ENCODE data around the gene MGAT4A. TPM values are rescaled to one million over a fixed set of nuclear protein-coding genes. Genes with fewer than 3 reads are reported as not detected.
A peak's percentile ranks its signal among the peaks of the same experiment; 100 is the strongest.

The MGAT4A gene
- total and polyA plus RNA-seq, 3 experiments from 2014 or later = 65.2 to 211 (median 66.8) TPM

GRCh38 chr2:98706591-98706990 lies 24.3 kb downstream of the MGAT4A start:
- H3K27me3 ChIP-seq (ENCODE audit: insufficient read depth, low read length, poor library complexity, severe bottlenecking) = no peaks in the 10 kb centered on the region
- H3K27ac Mint-ChIP-seq = peak overlapping the region in 6 of 8 donors; percentile 21 to 87 (median 62)
- H3K36me3 ChIP-seq (ENCODE audit: insufficient read depth, low read length) = no peaks in the 10 kb centered on the region
- CTCF ChIA-PET = interaction anchor here (1.1 to 1.8 kb wide), 2 partner anchors 13 to 57 kb away, joined by 3 to 6 read pairs; no protein-coding TSS in a partner anchor
- H3K9me3 ChIP-seq (ENCODE audit: low read length) = no peaks in the 10 kb centered on the region
- peak overlapping the region in 3 of 7 donors; percentile 19 to 44 (median 39) for H3K4me3 Mint-ChIP-seq
- H3K9me3 Mint-ChIP-seq = no peaks in the 10 kb centered on the region
- peaks cover 82% of the 10 kb centered on the region for H3K4me1 ChIP-seq (ENCODE audit: insufficient read depth, low read length)
- POLR2A ChIA-PET = interaction anchor here (0.5 to 0.6 kb wide), 2 partner anchors 48 to 438 kb away, joined by 3 to 4 read pairs; no protein-coding TSS in a partner anchor
- DNase-seq = no peak
- H3K27ac ChIP-seq (ENCODE audit: low read depth, low read length) = no peak overlapping the region
- peaks cover 0 to 60% (median 4%) of the 10 kb centered on the region in 3 donors for H3K36me3 Mint-ChIP-seq
- no peaks in the 10 kb centered on the region for H3K27me3 Mint-ChIP-seq
- no peak overlapping the region for H3K4me3 ChIP-seq (ENCODE audit: low read length)
- H3K4me1 Mint-ChIP-seq = peaks cover 85 to 97% (median 96%) of the 10 kb centered on the region in 3 donors

- Mint-ChIP-seq H3K27ac (peak overlapping the region; percentile 26 to 97 (median 82)), H3K9me3 (no peaks in the 10 kb centered on the region), H3K4me1 (peaks cover 82 to 92% (median 92%) of the 10 kb centered on the region in 3 donors), H3K36me3 (peaks cover 0 to 61% (median 4%) of the 10 kb centered on the region in 3 donors), H3K27me3 (no peaks in the 10 kb centered on the region), H3K4me3 (peak overlapping the region in 3 of 7 donors; percentile 10 to 59 (median 37))
- Histone ChIP-seq H3K9me3 (ENCODE audit: low read length) (no peaks in the 10 kb centered on the region), H3K4me1 (ENCODE audit: insufficient read depth, low read length) (peaks cover 75% of the 10 kb centered on the region), H3K27ac (ENCODE audit: low read depth, low read length) (no peak overlapping the region), H3K4me3 (ENCODE audit: low read length) (no peak overlapping the region), H3K27me3 (ENCODE audit: insufficient read depth, low read length, poor library complexity, severe bottlenecking) (no peaks in the 10 kb centered on the region), H3K36me3 (ENCODE audit: insufficient read depth, low read length) (no peaks in the 10 kb centered on the region)
- ChIA-PET CTCF (interaction anchor here (0.9 to 2.4 kb wide), 4 partner anchors 13 to 56 kb away, joined by 3 to 8 read pairs (median 4); no protein-coding TSS in a partner anchor), POLR2A (no interaction called here)
- DNase-seq = no peak
These were observed 25.7 kb downstream of the MGAT4A start for GRCh38 chr2:98705333-98705617.

- Mint-ChIP-seq H3K27ac (peak overlapping the region; percentile 42 to 97 (median 86)), H3K4me3 (peak overlapping the region in 5 of 7 donors; percentile 7 to 59 (median 37)), H3K9me3 (no peaks in the 10 kb centered on the region), H3K27me3 (no peaks in the 10 kb centered on the region), H3K36me3 (peaks cover 0 to 60% (median 4%) of the 10 kb centered on the region in 3 donors), H3K4me1 (peaks cover 80 to 91% (median 90%) of the 10 kb centered on the region in 3 donors)
- POLR2A ChIA-PET = interaction anchor here (1.4 kb wide), 1 partner anchor 14 kb away, joined by 4 read pairs; no protein-coding TSS in a partner anchor
- Histone ChIP-seq H3K9me3 (ENCODE audit: low read length) (no peaks in the 10 kb centered on the region), H3K36me3 (ENCODE audit: insufficient read depth, low read length) (no peaks in the 10 kb centered on the region), H3K4me3 (ENCODE audit: low read length) (no peak overlapping the region), H3K27ac (ENCODE audit: low read depth, low read length) (no peak overlapping the region), H3K4me1 (ENCODE audit: insufficient read depth, low read length) (peaks cover 73% of the 10 kb centered on the region), H3K27me3 (ENCODE audit: insufficient read depth, low read length, poor library complexity, severe bottlenecking) (no peaks in the 10 kb centered on the region)
- CTCF ChIA-PET = interaction anchor here (0.7 to 2.4 kb wide), 5 partner anchors 12 to 56 kb away, joined by 3 to 8 read pairs (median 4); no protein-coding TSS in a partner anchor
- DNase-seq = no peak
These were observed 26.2 kb downstream of the MGAT4A start for GRCh38 chr2:98704499-98705332.

GRCh38 chr2:98703738-98704137 lies 27.2 kb downstream of the MGAT4A start:
- H3K4me3 ChIP-seq (ENCODE audit: low read length) = no peak overlapping the region
- no peaks in the 10 kb centered on the region for H3K36me3 ChIP-seq (ENCODE audit: insufficient read depth, low read length)
- H3K9me3 ChIP-seq (ENCODE audit: low read length) = no peaks in the 10 kb centered on the region
- H3K27me3 ChIP-seq (ENCODE audit: insufficient read depth, low read length, poor library complexity, severe bottlenecking) = no peaks in the 10 kb centered on the region
- H3K27ac ChIP-seq (ENCODE audit: low read depth, low read length) = no peak overlapping the region
- Mint-ChIP-seq H3K27me3 (no peaks in the 10 kb centered on the region), H3K36me3 (peaks cover 0 to 61% (median 6%) of the 10 kb centered on the region in 3 donors), H3K27ac (peak overlapping the region; percentile 35 to 96 (median 86)), H3K9me3 (no peaks in the 10 kb centered on the region), H3K4me1 (peaks cover 78 to 90% (median 90%) of the 10 kb centered on the region in 3 donors), H3K4me3 (peak overlapping the region in 5 of 7 donors; percentile 6 to 49 (median 41))
- DNase-seq = no peak
- peaks cover 72% of the 10 kb centered on the region for H3K4me1 ChIP-seq (ENCODE audit: insufficient read depth, low read length)
- POLR2A ChIA-PET = interaction anchor here (1.4 kb wide), 1 partner anchor 13 kb away, joined by 4 read pairs; no protein-coding TSS in a partner anchor
- CTCF ChIA-PET = interaction anchor here (2.4 kb wide), 1 partner anchor 55 kb away, joined by 8 read pairs; no protein-coding TSS in a partner anchor

GRCh38 chr2:98702858-98703620 lies 27.9 kb downstream of the MGAT4A start:
- H3K4me3 ChIP-seq (ENCODE audit: low read length) = no peak overlapping the region
- H3K9me3 ChIP-seq (ENCODE audit: low read length) = no peaks in the 10 kb centered on the region
- no peaks in the 10 kb centered on the region for H3K27me3 ChIP-seq (ENCODE audit: insufficient read depth, low read length, poor library complexity, severe bottlenecking)
- ChIA-PET POLR2A (no interaction called here), CTCF (no interaction called here)
- H3K36me3 Mint-ChIP-seq = peaks cover 0 to 62% (median 11%) of the 10 kb centered on the region in 3 donors
- H3K27ac Mint-ChIP-seq = peak overlapping the region; percentile 27 to 96 (median 88)
- H3K4me1 ChIP-seq (ENCODE audit: insufficient read depth, low read length) = peaks cover 69% of the 10 kb centered on the region
- no peak for DNase-seq
- no peaks in the 10 kb centered on the region for H3K36me3 ChIP-seq (ENCODE audit: insufficient read depth, low read length)
- peaks cover 76 to 90% (median 90%) of the 10 kb centered on the region in 3 donors for H3K4me1 Mint-ChIP-seq
- no peaks in the 10 kb centered on the region for H3K9me3 Mint-ChIP-seq
- H3K4me3 Mint-ChIP-seq = peak overlapping the region; percentile 4 to 59 (median 54)
- H3K27me3 Mint-ChIP-seq = no peaks in the 10 kb centered on the region
- no peak overlapping the region for H3K27ac ChIP-seq (ENCODE audit: low read depth, low read length)

GRCh38 chr2:98702127-98702802 lies 28.7 kb downstream of the MGAT4A start:
- ChIA-PET CTCF (no interaction called here), POLR2A (no interaction called here)
- Histone ChIP-seq H3K27ac (ENCODE audit: low read depth, low read length) (no peak overlapping the region), H3K9me3 (ENCODE audit: low read length) (no peaks in the 10 kb centered on the region), H3K4me3 (ENCODE audit: low read length) (no peak overlapping the region), H3K36me3 (ENCODE audit: insufficient read depth, low read length) (no peaks in the 10 kb centered on the region), H3K4me1 (ENCODE audit: insufficient read depth, low read length) (peaks cover 69% of the 10 kb centered on the region), H3K27me3 (ENCODE audit: insufficient read depth, low read length, poor library complexity, severe bottlenecking) (no peaks in the 10 kb centered on the region)
- Mint-ChIP-seq H3K36me3 (peaks cover 0 to 60% (median 9%) of the 10 kb centered on the region in 3 donors), H3K4me1 (peaks cover 74 to 90% (median 90%) of the 10 kb centered on the region in 3 donors), H3K9me3 (no peaks in the 10 kb centered on the region), H3K27ac (peak overlapping the region; percentile 59 to 91 (median 88)), H3K4me3 (peak overlapping the region; percentile 4 to 59 (median 54)), H3K27me3 (no peaks in the 10 kb centered on the region)
- no peak for DNase-seq

GRCh38 chr2:98701230-98701629 lies 29.7 kb downstream of the MGAT4A start:
- H3K36me3 ChIP-seq (ENCODE audit: insufficient read depth, low read length) = no peaks in the 10 kb centered on the region
- no peaks in the 10 kb centered on the region for H3K9me3 ChIP-seq (ENCODE audit: low read length)
- Mint-ChIP-seq H3K9me3 (no peaks in the 10 kb centered on the region), H3K4me3 (peak overlapping the region in 1 of 7 donors; percentile 28), H3K36me3 (peaks cover 0 to 64% (median 9%) of the 10 kb centered on the region in 3 donors), H3K27ac (peak overlapping the region in 6 of 8 donors; percentile 51 to 88 (median 74)), H3K4me1 (peaks cover 79 to 92% (median 91%) of the 10 kb centered on the region in 3 donors), H3K27me3 (no peaks in the 10 kb centered on the region)
- H3K4me1 ChIP-seq (ENCODE audit: insufficient read depth, low read length) = peaks cover 79% of the 10 kb centered on the region
- no peaks in the 10 kb centered on the region for H3K27me3 ChIP-seq (ENCODE audit: insufficient read depth, low read length, poor library complexity, severe bottlenecking)
- DNase-seq = no peak
- ChIA-PET CTCF (interaction anchor here (1.1 kb wide), 1 partner anchor 22 kb away, joined by 3 read pairs; no protein-coding TSS in a partner anchor), POLR2A (no interaction called here)
- H3K27ac ChIP-seq (ENCODE audit: low read depth, low read length) = no peak overlapping the region
- no peak overlapping the region for H3K4me3 ChIP-seq (ENCODE audit: low read length)

Data from CD8-positive, alpha-beta memory T cell (primary cell).